ENCODE data around the gene NXF3.

DNA sequence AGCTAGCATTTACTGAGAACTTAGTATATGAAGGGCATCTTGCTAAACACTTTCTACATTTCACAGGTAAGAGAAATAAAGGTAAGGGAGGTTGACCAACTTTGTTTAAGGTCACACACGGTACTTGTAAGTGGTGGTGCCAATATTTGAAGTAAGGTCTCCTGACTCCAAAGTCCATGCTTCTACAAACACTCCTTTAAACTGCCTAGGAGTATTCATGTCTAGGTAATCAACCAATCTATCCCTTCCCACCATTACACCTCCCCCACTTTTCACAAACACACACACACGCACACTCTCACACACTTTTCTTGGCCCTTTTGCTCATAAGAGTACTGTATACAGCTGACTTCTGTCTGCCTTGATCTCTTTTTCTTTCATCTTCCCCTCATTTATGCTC, 36.0 kb downstream of the NXF3 start:
- TF ChIP-seq POLR2A (IDR thresholded peaks at IDR 0.05; ENCODE audit: low read depth, low read length): no peak
- TF ChIP-seq, protein P1, sequence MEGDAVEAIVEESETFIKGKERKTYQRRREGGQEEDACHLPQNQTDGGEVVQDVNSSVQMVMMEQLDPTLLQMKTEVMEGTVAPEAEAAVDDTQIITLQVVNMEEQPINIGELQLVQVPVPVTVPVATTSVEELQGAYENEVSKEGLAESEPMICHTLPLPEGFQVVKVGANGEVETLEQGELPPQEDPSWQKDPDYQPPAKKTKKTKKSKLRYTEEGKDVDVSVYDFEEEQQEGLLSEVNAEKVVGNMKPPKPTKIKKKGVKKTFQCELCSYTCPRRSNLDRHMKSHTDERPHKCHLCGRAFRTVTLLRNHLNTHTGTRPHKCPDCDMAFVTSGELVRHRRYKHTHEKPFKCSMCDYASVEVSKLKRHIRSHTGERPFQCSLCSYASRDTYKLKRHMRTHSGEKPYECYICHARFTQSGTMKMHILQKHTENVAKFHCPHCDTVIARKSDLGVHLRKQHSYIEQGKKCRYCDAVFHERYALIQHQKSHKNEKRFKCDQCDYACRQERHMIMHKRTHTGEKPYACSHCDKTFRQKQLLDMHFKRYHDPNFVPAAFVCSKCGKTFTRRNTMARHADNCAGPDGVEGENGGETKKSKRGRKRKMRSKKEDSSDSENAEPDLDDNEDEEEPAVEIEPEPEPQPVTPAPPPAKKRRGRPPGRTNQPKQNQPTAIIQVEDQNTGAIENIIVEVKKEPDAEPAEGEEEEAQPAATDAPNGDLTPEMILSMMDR (IDR thresholded peaks at IDR 0.05; ENCODE audit: extremely low read depth in 1 of 2, insufficient read depth in 1 of 2, low read depth in 1 of 2, low read length in 2 of 2): no peak
- no peak for TF ChIP-seq POLR2AphosphoS5 (IDR thresholded peaks at IDR 0.05; ENCODE audit: insufficient read depth, low read depth, low read length)

Measured in endothelial cell of umbilical vein (primary cell).